Ramos (cell line): ENCODE data around the gene FASTKD3.

ENCODE experiments used
- in situ Hi-C: fragments of 300-500 bp; cut with MboI; formaldehyde crosslinking; loops from one replicate; pipeline ENCODE4 v1.14.3; 2022; ENCODE audit warnings: low sequenced_read_pairs; ENCODE audit not compliant: unreplicated experiment

Gene FASTKD3

DNA sequence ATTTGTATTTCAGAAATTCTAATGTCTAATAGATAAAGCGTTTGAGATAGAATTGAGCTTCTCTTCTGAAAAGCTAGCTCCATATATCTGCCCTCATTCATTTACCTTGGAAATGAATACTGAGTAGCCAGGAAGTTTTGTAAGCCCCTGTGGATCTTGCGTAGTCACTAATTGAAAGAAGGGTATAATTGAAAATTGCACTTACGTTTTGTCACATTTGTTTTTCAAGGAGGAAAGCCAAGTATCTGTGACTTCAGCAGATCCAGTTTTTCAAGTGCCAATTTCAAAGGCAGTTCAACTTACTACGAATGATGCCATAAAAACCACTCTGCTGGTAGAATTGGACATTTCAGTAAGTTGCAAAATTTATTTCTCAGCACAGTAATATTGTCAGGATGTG is 14.1 kb upstream of the FASTKD3 start:
- in situ Hi-C loops, result no loop called here

DNA sequence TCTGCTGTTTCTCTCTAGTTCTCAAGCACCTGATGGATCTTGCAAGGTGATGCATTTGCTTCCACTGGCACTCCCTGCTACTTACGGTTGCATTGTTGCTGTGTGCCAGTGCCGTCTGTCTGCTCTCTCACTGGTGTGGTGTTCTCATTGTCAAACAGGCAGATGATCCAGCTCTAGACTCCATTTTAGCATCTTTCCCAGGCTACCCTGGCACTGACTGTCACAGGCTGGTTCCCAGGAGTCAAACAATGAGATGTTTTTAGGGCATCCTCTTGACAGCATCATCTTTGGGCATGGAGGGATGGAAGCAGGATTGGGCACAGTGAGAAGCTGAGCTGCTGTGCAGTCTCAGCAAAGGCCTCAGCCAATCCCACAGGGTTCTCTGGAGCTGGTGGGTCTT is 13.0 kb upstream of the FASTKD3 start:
- in situ Hi-C loops, result no loop called here

DNA sequence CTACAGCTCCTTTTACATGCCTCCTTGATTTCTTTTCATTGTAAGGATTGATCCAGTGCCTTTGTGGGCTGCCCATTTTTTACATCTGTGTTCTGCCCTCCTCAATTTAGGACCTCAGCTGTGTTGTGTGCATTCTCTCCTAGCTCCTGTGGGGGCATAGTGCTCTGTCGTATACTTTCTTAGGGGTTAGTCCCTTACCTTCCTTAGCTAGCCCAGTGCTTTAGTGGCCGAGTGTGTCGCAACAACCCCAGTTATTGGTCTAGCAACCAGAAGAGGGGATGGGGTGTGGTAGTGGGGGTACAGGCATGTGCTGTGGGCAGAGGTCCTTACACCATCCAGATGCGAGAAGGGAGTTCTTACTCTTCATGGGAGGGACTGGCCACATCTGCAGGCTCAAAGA is 12.3 kb upstream of the FASTKD3 start:
- in situ Hi-C loops, result no loop called here

DNA sequence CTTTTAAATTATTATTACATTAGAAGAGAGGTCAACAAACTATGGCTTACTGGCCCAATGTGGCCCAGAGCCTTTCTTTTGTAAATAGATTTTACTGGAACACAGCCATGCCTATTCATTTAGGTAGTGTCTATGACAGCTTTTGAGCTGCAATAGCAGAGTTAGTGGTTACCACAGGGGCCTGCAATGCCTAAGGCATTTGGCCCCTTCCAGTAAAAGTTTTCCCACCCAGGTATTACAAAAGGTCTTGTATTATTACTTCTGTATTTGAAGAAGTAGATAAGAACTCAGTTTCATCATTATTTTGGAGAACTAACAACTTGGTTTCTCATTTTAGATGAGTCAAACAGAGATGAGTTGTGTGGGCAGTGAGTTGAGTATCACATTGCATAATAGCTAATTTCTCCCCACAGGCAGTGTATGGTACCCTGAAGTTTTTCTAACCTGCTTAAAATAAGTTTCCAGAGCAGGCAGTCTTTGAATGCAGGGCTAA is 9.6 kb upstream of the FASTKD3 start:
- in situ Hi-C loops, result no loop called here

DNA sequence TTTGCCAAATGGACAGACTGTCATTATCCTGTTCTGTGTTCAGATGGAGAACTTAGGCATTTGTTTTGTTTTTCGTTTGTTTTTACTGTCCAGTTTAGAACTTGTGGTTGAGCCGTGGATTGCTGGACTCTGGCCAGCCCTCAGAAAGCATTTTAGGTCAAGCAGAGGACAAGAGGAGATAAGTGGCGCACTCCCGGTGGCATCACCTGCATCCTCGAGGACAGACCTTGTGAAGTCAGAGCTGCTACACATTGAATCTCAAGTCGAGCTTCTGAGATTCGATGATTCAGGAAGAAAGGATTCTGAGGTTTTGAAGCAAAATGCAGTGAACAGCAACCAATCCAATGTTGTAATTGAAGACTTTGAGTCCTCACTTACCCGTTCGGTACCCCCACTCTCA is 9.0 kb upstream of the FASTKD3 start:
- in situ Hi-C loops, result no loop called here

DNA sequence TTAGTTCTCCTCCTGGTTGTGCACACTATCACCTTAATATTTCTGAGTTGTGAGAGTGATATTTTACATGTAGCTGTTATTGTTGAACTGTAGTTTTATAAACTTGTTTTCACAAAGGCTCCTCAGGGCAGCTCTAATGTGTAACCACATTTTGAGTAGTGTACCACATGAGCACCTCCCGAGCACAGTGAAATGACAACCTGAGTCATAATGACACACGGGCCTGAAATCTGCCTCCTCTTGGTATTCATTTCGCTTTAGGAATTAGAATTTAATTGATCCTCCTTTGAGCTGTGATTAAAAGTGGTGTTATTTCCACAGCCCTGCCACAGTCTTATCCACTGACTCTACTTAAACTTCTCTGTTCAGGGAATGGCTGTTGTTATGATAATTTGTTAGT is 8.0 kb upstream of the FASTKD3 start:
- in situ Hi-C loops, result no loop called here

DNA sequence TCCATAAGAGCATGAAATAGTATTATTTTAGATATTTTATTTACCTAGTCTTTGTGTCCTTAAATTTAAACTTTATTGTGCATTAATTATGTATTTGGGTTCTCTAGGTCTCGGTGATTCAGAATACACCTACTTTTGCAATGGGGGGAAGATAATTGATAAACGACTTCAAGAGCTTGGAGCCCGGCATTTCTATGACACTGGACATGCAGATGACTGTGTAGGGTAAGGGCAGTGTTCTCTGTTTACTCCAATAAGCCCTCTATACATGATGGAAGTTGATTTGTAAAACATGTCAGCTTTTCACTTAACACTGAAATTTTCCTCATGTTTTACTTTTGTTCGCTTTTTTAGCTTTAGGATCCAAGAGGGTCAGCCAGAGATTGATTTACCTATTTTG is 6.3 kb upstream of the FASTKD3 start:
- in situ Hi-C loops, result no loop called here

DNA sequence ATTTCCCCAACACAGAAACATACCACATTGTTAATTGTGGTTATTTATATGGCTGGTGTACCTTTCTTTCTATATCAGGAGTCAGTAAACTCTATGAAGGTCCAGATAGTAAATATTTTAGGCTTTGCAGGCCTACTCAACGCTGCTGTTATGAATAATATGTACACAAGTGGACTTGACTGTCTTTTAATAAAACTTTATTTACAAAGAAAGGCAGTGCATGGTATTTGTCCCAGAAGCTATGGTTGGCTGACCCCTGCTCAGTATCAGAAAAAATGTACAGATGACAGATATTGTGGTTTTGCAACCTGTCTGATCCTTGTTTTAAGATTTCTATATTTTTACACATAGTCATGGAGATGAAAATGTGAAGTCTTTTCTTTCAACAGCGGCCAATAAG is 5.8 kb upstream of the FASTKD3 start:
- in situ Hi-C loops, result no loop called here

DNA sequence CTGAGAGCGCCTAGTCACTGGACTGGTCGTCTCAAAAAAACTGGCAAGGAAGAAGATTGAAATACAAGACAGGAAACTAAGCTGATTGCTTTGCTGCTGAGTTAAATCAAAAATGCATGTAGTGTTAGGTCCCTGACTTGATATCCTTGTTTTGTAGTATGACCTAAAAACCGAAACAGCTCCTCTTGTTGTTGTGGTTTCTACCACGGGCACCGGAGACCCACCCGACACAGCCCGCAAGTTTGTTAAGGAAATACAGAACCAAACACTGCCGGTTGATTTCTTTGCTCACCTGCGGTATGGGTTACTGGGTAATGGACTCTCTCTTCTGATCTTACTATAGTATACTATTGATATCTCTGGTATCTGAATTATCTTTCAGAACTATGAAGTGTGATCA is 4.4 kb upstream of the FASTKD3 start:
- in situ Hi-C loops, result no loop called here

DNA sequence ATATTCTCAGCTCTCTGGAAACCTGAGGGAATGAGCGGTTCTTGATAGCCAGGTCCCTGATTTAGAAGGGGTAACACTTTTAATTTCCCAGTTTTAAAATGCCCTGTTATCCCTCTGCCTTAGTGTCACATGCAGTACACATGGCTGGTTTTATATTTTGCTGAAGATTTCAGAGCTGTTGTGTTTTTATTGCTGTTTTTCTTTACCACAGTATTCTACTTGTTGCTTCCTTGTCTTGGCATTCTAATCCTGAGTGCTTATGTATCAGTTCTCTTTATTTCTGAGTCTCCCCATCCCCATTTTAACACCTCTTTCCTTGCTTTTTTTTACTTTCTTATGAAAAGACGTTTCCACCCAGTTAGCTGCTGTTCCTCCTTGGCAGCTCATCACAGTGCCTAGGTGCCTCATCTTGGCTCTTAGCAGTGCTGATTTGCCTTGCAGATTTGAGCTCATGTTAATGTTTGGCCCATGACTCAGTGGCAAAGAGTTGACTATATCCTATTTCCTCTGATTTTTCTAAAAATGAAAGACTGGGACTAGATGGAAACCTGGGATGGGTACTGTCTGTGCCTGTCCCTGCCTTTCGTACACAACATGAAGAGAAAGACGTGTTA is 3.8 kb upstream of the FASTKD3 start:
- in situ Hi-C loops, result no loop called here

DNA sequence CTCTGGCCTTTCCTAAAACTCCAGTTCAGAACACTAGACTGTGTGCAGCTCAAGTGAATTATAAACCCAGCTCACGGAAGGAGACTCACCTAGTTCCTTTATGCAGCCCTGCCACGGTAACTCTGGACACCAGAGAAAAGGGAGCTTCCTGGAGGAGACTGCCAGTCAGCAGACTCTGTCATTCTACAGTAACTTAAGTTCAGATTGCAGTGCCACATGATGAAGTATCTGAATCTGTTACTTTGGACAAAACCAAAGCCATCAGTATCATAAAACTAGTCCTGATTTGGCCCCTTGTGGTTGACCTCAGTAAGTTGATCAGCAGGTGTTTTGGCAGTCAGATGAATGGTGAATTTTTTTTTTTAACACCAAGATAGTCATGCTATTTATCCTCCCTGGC is 2.8 kb upstream of the FASTKD3 start:
- in situ Hi-C loops, result no loop called here

DNA sequence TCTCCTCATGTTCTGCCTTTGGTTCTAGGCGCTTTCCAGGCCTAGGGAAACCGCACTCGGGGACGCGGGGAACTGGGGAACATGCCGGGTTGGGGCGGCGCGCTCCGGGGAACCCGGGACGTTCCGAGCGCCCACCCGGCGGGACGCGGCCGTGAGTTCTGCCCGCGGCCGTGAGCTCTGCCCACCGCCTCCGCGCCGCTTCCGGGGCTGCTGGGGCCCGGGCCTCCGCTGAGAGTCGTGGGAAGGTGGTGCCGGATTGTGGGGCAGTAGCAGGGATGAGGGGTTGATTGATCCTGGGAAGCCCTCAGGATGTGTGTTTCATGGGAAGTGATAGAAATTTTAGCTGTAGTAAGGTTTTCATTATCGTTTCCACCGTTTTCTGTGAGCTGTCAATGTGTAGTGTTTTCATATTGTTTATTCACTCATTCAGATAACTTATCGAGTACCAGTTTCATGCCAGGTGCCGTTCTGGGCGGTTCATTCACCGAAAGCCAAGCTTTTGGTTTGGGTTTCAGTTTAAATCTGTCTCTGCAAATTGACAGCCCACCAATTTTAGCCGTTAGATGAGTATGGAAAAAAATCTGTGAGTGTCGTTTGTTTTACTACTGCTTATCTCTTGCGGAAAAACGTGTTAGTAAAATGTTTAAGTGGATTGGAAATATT is 774 bp upstream of the FASTKD3 start:
- in situ Hi-C loops, result no loop called here

DNA sequence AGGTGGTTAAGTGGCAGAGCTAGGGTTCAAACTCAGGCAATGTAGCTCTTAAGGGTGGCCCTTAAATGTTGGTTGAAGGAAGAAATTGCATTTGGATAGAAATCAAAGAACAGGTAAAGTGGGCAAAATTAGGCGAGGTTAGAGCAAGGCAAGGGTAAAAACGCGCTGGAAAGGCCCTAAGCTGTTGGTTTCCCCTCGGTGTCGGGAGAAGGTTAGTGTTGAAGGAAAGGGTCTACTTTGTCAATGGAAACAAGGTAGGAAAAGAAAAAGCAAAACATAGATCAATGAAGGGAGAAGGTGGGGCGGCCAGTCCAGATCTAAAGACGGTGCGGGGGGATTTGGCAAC is 431 bp downstream of the FASTKD3 start:
- in situ Hi-C loops, result no loop called here

DNA sequence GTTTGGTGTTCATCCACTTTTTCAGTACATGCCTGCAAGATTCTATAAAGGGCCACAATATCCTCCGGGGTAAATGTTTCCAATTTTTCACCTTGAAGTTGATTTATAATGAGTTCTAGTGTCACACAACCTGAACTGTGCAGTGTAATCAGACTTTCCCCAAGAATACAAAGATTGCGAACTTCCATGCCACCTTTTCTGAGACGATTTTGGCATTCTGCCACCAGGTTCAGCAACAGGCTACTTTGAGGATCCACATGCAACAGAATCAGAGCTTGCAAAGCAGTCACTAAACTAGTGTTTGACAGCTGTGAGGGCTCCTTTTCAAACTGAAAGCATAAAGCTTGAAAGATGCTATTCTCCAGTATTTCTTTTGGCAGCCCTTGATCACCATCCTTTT is 1.6 kb downstream of the FASTKD3 start:
- in situ Hi-C loops, result no loop called here

DNA sequence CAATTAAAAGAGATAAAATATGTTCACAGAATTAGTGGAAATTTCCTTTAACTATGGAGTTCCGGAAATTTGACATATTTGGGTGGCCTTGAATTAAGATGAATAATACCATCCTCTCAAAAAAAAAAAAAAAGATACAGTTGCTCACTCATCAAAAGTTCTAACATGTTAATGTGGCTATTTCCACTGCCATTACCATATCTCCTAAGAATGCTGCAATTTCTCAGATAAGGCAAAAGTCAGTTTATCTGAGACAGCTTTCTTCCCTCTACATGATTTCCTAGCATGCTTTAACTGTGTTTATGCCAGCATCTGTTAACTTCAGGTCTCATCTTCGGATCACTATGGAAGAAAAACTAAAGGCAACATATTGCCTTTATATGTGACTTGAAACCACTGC is 2.6 kb downstream of the FASTKD3 start:
- in situ Hi-C loops, result no loop called here

DNA sequence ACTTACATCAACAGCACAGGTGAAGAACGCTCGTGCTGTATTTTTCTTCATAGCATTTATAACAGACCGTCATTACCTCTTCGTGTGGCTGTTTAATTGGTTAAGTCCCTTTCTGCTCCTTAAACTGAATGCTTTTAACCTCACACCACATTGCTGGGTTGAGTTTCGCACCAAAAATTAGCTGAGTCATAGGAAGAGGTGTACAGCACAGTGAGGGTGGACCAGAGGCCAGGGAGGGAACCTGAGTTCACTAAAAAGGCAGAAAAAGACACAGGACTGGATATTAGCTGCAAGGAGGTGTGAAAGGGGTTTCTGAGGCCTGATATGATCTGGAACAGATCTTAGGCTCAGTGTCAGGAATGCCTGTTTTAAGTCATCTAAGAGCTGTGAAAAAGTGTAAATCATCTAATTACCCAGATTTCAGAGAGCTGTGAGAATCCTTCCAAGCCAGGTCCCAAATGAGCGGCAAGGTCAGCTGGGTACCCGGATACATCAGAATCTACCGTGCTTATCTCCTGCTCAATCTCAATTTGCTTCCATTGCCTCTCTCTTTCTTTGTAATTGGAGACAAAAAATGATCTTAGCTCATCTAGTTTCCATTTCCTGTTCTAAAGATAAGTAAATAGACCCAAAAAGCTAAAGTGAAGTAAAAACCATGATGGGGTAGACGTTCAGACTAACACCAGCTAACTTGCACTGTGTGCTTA is 10.8 kb downstream of the FASTKD3 start:
- in situ Hi-C loops, result no loop called here

DNA sequence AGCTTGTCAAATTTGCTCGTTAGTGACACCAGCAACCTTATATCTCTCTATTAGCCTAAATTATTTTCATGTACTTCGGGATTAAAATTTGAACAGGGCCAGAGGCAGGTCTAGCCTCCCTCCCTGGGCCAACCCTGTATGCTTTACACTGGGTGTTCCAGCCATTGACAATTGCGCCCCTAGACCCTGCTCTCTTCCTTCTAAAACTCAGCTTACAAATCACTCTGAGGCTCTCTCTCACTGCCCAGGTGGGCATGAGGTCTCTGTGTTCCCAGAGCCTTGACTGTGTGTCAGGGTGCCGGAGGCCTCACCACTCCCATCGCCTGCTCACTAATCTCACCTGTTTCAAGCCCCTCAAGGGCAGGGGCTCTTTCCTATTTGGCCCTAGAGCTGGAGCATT is 11.5 kb downstream of the FASTKD3 start:
- in situ Hi-C loops, result no loop called here

DNA sequence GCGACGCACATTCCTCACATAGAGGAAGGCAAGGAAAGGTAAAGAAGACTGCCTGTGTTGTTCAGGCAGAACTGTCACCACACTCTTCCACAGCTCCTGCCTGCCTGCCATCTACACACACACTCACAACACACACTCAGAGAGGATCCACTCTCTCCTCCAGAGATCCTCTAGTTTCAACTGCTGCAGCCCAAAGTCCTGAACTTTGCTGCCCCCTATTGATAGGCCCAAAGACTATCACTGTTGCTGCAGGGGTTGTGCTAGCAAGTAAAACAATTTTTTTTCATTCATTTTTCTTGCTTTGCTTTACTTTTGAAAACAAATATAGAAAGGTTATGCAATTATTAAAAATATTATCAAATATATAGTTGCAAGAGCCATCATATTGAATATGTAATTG is 12.0 kb downstream of the FASTKD3 start:
- in situ Hi-C loops, result no loop called here

DNA sequence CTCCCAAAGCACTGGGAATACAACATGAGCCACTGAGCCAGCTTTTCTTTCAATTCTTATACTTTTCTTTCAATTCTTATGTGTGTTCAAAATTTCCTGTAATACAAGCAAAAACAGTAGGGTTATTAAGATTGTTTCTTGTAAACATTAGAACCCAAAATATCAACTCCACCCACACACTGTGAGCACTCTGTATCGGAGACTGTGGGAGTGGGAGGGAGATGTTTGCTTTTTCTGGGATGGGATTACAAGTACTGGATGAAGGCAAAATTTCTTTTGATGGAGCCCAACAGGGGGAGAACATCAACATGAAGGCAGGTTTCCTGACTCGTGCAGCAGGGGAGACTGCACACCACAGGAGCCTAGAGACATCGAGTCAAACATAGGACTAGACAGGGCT is 13.2 kb downstream of the FASTKD3 start:
- in situ Hi-C loops, result no loop called here

DNA sequence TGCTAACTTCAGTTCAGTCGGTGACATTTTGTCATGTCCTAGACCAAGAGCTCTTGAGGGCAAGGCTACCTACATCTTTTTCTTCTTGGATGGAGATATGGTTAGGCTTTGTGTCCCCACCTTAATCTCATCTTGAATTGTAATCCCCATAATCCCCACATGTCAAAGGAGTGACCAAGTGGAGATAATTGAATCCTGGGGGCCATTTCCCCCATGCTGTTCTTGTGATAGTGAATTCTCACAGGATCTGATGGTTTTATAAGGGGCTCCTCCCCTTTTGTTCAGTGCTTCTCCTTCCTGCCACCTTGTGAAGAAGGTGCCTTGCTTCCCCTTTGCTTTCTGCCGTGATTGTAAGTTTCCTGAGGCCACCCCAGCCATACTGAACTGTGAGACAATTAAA is 15.8 kb downstream of the FASTKD3 start:
- in situ Hi-C loops, result no loop called here

DNA sequence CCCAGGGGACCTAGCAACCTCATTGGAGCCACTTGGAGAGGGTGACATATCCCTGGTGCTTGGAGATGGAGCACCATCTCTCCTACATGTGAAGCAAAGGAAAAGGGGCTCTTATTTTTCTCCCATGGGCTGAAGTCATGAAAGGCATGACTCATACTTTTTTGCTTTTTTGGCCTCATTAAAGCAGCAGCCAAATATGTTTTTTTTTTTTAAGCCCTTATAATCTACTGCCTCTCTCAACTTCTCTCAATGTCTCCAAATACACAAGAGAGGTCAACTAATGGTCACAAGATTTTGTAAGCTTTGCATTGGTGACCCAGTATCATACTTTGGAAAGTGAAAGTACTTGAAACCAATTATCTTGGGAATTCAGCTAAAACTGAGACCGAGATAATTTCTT is 16.3 kb downstream of the FASTKD3 start:
- in situ Hi-C loops, result no loop called here
